NCI-H187 treated with DMSO at 0.1 percent for 48 hours (cell line): ENCODE data around the gene GSAP.
"Not testable (repeated sequence)": the region's sequence is repeated elsewhere in the genome, so short reads cannot be mapped to it uniquely, and the experiment has no call there.

ENCODE experiments used
- DNase-seq: peaks from one replicate; lab custom pipeline; 2025; lab: John Stamatoyannopoulos, UW

Gene GSAP

DNA sequence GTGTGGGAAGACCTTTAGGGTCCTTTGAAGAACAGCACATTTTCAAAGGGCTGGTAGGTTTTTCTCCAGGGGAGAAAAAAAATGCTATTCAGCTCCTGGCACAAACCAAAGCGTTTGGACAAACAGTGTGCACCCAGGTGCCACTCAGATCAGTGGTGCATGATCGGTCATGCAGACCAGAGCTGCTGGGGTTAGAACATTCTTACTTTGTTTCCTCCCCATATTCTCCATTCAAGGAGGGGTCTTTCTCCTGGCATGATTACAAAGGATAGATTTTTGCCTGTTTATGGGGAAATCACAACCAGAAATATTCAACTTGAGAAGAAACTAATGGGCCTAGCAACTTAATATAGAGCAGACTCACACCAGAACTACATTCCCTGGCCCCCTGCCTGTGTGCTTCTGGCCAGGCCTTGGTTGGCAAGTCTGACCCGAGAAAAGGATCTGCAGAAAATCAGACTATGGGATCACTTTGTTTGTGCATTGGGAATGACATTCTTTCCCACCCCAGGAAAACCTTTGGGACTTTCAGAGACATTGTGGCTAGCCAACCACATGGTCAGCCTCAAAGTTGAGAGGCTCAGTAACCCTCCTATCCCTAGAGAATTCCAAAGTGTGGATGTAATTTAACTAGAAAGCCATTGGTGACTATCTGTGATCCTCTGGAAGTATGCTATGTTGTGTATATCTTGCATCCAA lies 134.2 kb downstream of the GSAP start:
- no peak for DNase-seq

GRCh38 chr7:77276120-77276519 lies 140.0 kb downstream of the GSAP start:
- DNase-seq = no peak

- not testable (repeated sequence) for DNase-seq
Observed at GRCh38 chr7:77275663-77276062, 140.5 kb downstream of the GSAP start.

DNA sequence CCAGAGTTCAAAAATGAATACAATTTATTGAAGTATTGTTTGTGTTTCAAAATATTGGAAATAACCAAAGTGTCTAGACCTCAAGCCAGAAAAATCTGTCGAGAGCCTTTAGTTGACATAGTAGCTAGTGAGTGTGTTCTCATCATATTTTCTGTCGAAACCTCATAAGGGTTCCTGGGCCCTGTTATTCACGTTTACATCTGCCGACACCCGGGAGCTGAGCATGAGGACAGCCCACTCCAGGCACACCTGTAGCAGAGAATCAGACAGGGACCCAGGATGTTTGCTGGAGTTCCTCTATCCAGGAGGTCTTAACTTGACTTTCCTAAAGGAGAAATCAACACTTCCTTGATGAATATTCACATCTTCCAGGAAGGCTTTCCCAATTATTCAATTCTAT lies 144.4 kb downstream of the GSAP start:
- DNase-seq = no peak

- DNase-seq = no peak
Observed at GRCh38 chr7:77270094-77270480, 146.1 kb downstream of the GSAP start.

- no peak for DNase-seq
Observed at GRCh38 chr7:77269360-77270093, 146.6 kb downstream of the GSAP start.

DNA sequence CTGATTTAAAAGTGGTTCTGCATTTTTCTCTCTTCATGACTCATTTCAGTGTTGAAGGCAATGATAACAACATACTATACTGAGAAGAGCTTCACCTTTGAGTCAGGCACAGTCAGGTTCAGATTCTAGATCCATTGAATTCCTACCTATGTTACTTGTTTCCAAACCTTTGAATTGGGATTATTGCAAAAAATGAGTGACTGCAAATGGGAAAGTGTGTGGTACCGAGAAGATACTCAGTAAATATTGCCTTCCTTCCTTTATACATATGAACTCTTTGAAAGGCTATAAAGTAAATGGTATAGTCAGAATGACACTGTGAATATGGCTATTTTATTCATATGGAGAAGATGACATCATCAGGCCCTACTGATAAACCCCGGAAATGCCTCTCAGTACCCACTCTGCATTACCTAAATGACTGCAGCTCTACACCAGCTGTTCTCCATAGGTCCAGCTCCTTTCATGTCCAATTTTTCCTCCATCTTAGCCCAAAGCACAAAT lies 149.8 kb downstream of the GSAP start:
- DNase-seq = no peak

DNA sequence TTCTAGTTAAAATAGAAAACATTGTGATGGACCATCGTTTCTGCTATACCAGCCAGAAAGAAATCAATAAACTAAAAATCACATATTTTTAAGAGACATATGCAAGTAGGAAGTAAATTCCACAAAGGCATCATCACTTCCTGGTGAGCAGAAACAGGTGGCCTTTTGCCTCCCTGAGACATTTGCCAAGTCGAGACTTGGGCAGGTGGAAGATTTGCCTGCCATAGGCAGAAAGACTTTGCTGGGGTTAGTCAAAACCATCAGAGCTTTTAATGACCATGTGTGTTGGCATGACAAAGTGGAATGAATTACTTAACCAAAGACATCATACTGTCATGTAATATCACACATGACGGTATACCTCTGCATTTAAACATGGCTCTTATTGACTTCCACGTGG lies 150.5 kb downstream of the GSAP start:
- no peak for DNase-seq

DNA sequence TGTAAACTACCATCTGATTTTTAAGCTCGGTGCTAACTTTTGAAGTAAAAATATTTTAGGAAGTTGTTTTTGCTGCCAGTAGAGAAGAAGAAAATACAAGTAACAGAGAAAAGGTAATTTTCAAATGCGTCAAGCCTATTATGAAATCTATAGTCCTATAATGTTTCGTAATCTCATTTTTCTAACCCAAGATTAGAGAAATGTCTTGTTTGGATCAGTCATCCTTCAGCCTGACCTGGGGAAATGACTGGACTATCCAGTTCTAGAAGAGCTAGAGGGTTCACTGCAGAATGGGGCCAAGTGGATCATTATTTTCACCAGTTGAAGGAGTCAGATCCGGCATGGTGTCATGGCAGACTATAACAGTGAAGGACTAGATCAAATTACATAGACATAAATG lies 153.8 kb downstream of the GSAP start:
- DNase-seq = no peak
